Mesenchymal stem cell (in vitro differentiated cells and primary cell): ENCODE data around the gene NDFIP1.

Source experiments
- DNase-seq: peaks from one replicate; pipeline ENCODE4 v3.0.0-alpha.2; 2013
- H2AFZ ChIP-seq: one replicate; pipeline ENCODE4 v1.6.1; 2013; ENCODE audit warnings: low read depth, mild to moderate bottlenecking, control low read depth, inconsistent platforms, low read length, moderate library complexity
- H2AK5ac ChIP-seq: 2 replicates; pipeline ENCODE4 v1.6.1; 2013; ENCODE audit warnings: low read length, moderate library complexity, mild to moderate bottlenecking, inconsistent platforms; ENCODE audit not compliant: severe bottlenecking
- H2BK120ac ChIP-seq: one replicate; pipeline ENCODE4 v1.6.1; 2013; ENCODE audit warnings: low read depth, mild to moderate bottlenecking, inconsistent platforms, low read length, moderate library complexity
- H2BK12ac ChIP-seq, 2 experiments: one replicate each; pipeline ENCODE4 v1.6.1; 2013; ENCODE audit warnings: inconsistent platforms in 2 of 2, low read length in 2 of 2, mild to moderate bottlenecking in 2 of 2, moderate library complexity in 2 of 2, control low read depth in 1 of 2
- H2BK15ac ChIP-seq: one replicate; pipeline ENCODE4 v1.6.1; 2013; ENCODE audit warnings: mild to moderate bottlenecking, low read depth, inconsistent platforms; ENCODE audit not compliant: poor library complexity, severe bottlenecking
- H2BK5ac ChIP-seq: 2 replicates; pipeline ENCODE4 v1.6.1; 2013; ENCODE audit warnings: low read depth, mild to moderate bottlenecking, low read length, control low read depth, inconsistent platforms; ENCODE audit not compliant: poor library complexity, severe bottlenecking
- H3K14ac ChIP-seq, 2 experiments: one replicate each; pipeline ENCODE4 v1.6.1; 2013; ENCODE audit warnings: inconsistent platforms in 2 of 2, low read length in 2 of 2, control low read depth in 1 of 2, mild to moderate bottlenecking in 1 of 2, moderate library complexity in 1 of 2
- H3K18ac ChIP-seq, 2 experiments: one replicate each; pipeline ENCODE4 v1.6.1; 2013; ENCODE audit warnings: inconsistent platforms in 2 of 2, low read length in 2 of 2, control low read depth in 1 of 2, low read depth in 1 of 2, mild to moderate bottlenecking in 1 of 2
- H3K23ac ChIP-seq, 2 experiments: one replicate each; pipeline ENCODE4 v1.6.1; 2013; ENCODE audit warnings: inconsistent platforms in 2 of 2, low read length in 2 of 2, mild to moderate bottlenecking in 2 of 2, moderate library complexity in 2 of 2, control low read depth in 1 of 2
- H3K27ac ChIP-seq: 2 replicates; pipeline ENCODE4 v1.5.1; 2013; ENCODE audit warnings: mild to moderate bottlenecking, moderate library complexity, low read length, control low read depth, inconsistent platforms; ENCODE audit not compliant: poor library complexity, severe bottlenecking
- H3K27me3 ChIP-seq, 2 experiments: 2 replicates each; pipeline versions ENCODE4 v1.6.1 to v1.7.0; 2013; ENCODE audit warnings: low read length in 2 of 2, mild to moderate bottlenecking in 2 of 2, moderate library complexity in 2 of 2, control low read depth in 1 of 2, inconsistent platforms in 1 of 2; ENCODE audit not compliant: control insufficient read depth in 1 of 2, insufficient read depth in 1 of 2
- H3K36me3 ChIP-seq, 2 experiments: 2 replicates each; pipeline versions ENCODE4 v1.6.1 to v1.7.0; 2013; ENCODE audit warnings: low read length in 2 of 2, control low read depth in 1 of 2, inconsistent platforms in 1 of 2, low read depth in 1 of 2, mild to moderate bottlenecking in 1 of 2; ENCODE audit not compliant: insufficient read depth in 2 of 2, control insufficient read depth in 1 of 2
- H3K4ac ChIP-seq, 2 experiments: one replicate each; pipeline ENCODE4 v1.6.1; 2013; ENCODE audit warnings: inconsistent platforms in 2 of 2, low read length in 2 of 2, mild to moderate bottlenecking in 2 of 2, moderate library complexity in 2 of 2, control low read depth in 1 of 2, low read depth in 1 of 2
- H3K4me1 ChIP-seq: 2 replicates; pipeline ENCODE4 v1.6.1; 2013; ENCODE audit warnings: low read depth, low read length, control low read depth; ENCODE audit not compliant: control insufficient read depth, insufficient read depth
- H3K4me2 ChIP-seq: 2 replicates; pipeline ENCODE4 v1.6.1; 2013; ENCODE audit warnings: low read length, mild to moderate bottlenecking, inconsistent platforms; ENCODE audit not compliant: poor library complexity, severe bottlenecking
- H3K4me3 ChIP-seq, 2 experiments: 2 replicates each; pipeline versions ENCODE4 v1.5.1 to v1.7.0; 2013; ENCODE audit warnings: low read length in 2 of 2, mild to moderate bottlenecking in 2 of 2, control low read depth in 1 of 2, low read depth in 1 of 2; ENCODE audit not compliant: insufficient read depth in 1 of 2
- H3K79me1 ChIP-seq: replicated peaks from 2 replicates; pipeline ENCODE4 v1.6.1; 2013; ENCODE audit warnings: mild to moderate bottlenecking, control low read depth, low read length, inconsistent platforms; ENCODE audit not compliant: poor library complexity, severe bottlenecking
- H3K9ac ChIP-seq: 2 replicates; pipeline ENCODE4 v1.7.0; 2013; ENCODE audit warnings: mild to moderate bottlenecking, low read length, moderate library complexity
- H3K9me3 ChIP-seq: 2 replicates; pipeline ENCODE4 v1.7.0; 2013; ENCODE audit warnings: mild to moderate bottlenecking, low read length; ENCODE audit not compliant: control insufficient read depth
- H4K8ac ChIP-seq: one replicate; pipeline ENCODE4 v1.6.1; 2013; ENCODE audit warnings: inconsistent platforms, mild to moderate bottlenecking, low read length, moderate library complexity
- H4K91ac ChIP-seq: one replicate; pipeline ENCODE4 v1.6.1; 2013; ENCODE audit warnings: mild to moderate bottlenecking, low read length, inconsistent platforms
- WGBS: methylation state at CpG from one replicate; pipeline ENCODE4 v1.1.7; 2013; ENCODE audit warnings: mixed read lengths; 5-methylcytosine and 5-hydroxymethylcytosine counted together

The NDFIP1 gene

DNA sequence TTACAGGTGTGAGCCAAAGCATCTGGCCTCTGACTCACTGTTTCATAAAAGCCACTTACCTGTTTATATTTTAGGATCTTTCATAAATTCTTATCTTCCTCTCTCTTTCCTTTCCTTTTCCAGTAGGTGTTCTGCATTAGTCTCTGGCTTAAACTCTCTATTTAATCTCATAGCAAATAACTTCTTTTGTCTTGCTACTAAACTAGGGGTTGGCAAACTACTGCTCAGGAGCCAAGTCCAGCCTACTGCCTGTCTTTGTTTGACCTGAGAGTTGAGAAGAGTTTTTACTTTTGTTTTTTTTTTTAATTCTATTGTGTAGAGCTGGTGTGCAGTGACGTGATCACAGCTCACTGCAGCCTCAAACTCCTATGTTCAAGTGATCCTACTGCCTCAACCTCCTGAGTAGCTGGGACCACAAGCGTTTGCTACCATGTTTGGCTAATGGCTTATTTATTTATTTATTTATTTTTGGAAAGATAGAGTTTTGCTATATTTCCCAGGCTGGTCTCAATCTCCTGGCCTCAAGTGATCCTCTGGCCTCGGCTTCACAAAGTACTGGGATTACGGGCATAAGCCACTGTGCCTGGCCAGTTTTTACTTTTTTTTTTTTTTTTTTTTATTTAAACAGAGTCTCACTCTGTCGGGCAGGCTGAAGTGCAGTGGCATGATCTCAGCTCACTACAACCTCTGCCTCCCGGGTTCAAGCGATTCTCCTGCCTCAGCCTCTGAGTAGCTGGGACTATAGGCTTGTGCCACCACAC is 5.4 kb upstream of the NDFIP1 start:
- no peak overlapping the region for H2AK5ac ChIP-seq
- no peak overlapping the region for H2BK120ac ChIP-seq
- no peak overlapping the region for H4K91ac ChIP-seq
- H3K18ac ChIP-seq = no peak overlapping the region
- H3K4ac ChIP-seq = no peak overlapping the region
- no peaks in the 10 kb centered on the region for H3K27me3 ChIP-seq
- H3K9ac ChIP-seq = no peak overlapping the region
- no peak overlapping the region for H3K23ac ChIP-seq
- no peak overlapping the region for H2BK12ac ChIP-seq
- H3K9me3 ChIP-seq = no peaks in the 10 kb centered on the region
- H2BK15ac ChIP-seq = no peak overlapping the region
- DNase-seq = no peak
- WGBS = 92% methylated on average over 6 of the region's 7 CpGs
- no peak overlapping the region for H3K27ac ChIP-seq
- no peak overlapping the region for H3K4me3 ChIP-seq
- H3K4me2 ChIP-seq = no peak overlapping the region
- no peaks in the 10 kb centered on the region for H3K36me3 ChIP-seq
- peaks cover under 1% of the 10 kb centered on the region for H3K4me1 ChIP-seq
- H3K79me1 ChIP-seq = no peaks in the 10 kb centered on the region
- H4K8ac ChIP-seq = no peak overlapping the region
- H2AFZ ChIP-seq = no peak overlapping the region
- H2BK5ac ChIP-seq = no peak overlapping the region
- H3K14ac ChIP-seq = no peak overlapping the region

DNA sequence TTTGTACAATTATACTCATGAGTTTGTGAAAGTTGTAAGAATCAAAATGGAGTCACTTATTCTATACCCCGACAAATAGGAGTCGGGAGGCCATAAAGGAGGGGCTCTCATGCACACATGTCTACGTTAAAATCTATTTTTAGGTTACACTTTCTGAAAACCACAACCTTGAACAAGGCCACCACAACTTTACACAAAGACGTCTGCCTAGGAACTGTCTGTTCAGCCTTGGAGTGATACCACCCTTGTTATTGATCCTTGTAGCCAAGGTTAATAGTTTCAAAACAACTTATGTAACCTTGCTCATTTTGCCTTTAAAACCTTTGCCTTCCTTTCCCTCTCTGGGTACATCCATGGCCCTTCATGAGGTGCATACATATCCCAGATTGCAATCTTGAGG is 4.1 kb upstream of the NDFIP1 start:
- WGBS = 88% methylated on average over 4 of the region's 4 CpGs

DNA sequence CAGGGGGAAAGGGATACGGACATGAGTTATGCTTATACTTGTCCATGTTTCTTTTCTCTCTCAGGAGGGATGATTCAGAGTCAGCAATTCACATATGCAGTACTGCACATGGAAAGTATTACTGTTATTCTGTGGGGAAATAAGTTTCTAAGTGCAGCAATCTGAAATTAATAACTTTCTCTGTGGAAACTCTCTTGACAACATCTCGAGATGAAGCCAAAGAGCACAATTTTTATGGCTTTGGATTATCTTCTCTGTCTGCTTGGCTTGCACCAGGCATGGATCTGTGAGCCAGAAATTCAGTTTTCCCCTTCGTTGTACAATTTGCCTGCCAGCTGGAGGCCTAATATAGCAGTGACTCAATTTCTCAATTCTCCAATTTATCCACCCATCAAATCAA is 2.5 kb upstream of the NDFIP1 start:
- Histone ChIP-seq H3K79me1 (peaks cover 2% of the 10 kb centered on the region), H3K27me3 (no peaks in the 10 kb centered on the region), H3K36me3 (peaks cover 0 to 4% of the 10 kb centered on the region in 2 experiments), H4K8ac (no peak overlapping the region), H3K14ac (no peak overlapping the region), H2BK12ac (no peak overlapping the region), H2AFZ (no peak overlapping the region), H3K4me3 (no peak overlapping the region), H3K4me2 (no peak overlapping the region), H2BK15ac (no peak overlapping the region), H3K4me1 (peaks cover 4% of the 10 kb centered on the region), H3K4ac (no peak overlapping the region), H4K91ac (no peak overlapping the region), H2BK120ac (no peak overlapping the region), H3K23ac (no peak overlapping the region), H3K27ac (no peak overlapping the region), H3K9ac (peak overlapping the region; percentile 64), H2BK5ac (no peak overlapping the region), H2AK5ac (no peak overlapping the region), H3K9me3 (no peaks in the 10 kb centered on the region), H3K18ac (no peak overlapping the region)
- no peak for DNase-seq
- 65% methylated on average over 3 of the region's 3 CpGs for WGBS

More for the DNA sequence above, 4.1 kb upstream of the NDFIP1 start:
- Histone ChIP-seq H3K79me1 (no peaks in the 10 kb centered on the region), H2AFZ (no peak overlapping the region), H4K91ac (no peak overlapping the region), H2BK120ac (no peak overlapping the region), H3K4me1 (peaks cover 4% of the 10 kb centered on the region), H2BK12ac (no peak overlapping the region), H3K9ac (no peak overlapping the region), H3K4me2 (no peak overlapping the region), H3K9me3 (no peaks in the 10 kb centered on the region), H3K23ac (no peak overlapping the region), H3K36me3 (no peaks in the 10 kb centered on the region), H3K27ac (no peak overlapping the region), H2AK5ac (no peak overlapping the region), H2BK5ac (no peak overlapping the region), H3K18ac (no peak overlapping the region), H3K4ac (no peak overlapping the region), H4K8ac (no peak overlapping the region), H3K4me3 (no peak overlapping the region), H3K14ac (no peak overlapping the region), H2BK15ac (no peak overlapping the region), H3K27me3 (no peaks in the 10 kb centered on the region)
- DNase-seq = no peak

DNA sequence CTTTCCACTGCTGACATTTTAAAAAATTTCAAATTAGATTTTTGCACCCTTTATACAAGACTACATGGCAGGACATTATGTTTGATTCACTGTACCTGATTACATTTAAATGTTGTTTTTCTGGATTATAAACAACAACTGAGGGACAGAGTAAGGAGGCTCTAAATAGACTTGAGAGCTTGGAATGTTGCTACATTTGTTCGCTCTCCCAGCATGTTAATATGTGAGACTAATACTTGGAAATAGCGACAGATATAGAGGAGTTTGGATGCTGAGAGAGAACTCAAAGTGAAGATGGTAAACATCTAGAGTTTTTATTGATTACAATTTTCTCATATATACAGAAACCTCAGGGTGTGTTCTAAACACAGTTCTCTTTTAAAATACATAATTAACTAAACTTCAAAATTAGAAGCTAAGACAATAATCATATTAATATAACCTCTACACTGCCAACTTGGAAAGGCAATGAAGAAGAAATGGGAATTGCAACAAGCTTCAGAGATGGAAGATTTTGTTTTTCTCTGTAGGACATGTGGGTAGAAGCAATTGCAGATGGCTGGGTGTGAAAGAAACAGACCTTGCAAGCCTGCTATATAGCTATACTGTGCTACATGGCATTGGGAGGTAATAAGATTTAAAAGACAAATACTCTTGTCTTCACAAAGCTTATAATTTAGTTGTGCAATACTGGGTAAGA is 1.4 kb upstream of the NDFIP1 start:
- H2AK5ac ChIP-seq = no peak overlapping the region
- no peaks in the 10 kb centered on the region for H3K9me3 ChIP-seq
- 100% methylated on average over 2 of the region's 2 CpGs for WGBS
- no peak overlapping the region for H3K4ac ChIP-seq
- no peak overlapping the region for H2AFZ ChIP-seq
- H2BK120ac ChIP-seq = no peak overlapping the region
- no peak for DNase-seq
- no peak overlapping the region for H2BK5ac ChIP-seq
- H2BK15ac ChIP-seq = no peak overlapping the region
- peaks cover 4% of the 10 kb centered on the region for H3K4me1 ChIP-seq
- H3K18ac ChIP-seq = no peak overlapping the region
- H3K23ac ChIP-seq = no peak overlapping the region
- no peak overlapping the region for H3K14ac ChIP-seq
- H3K79me1 ChIP-seq = peaks cover 2% of the 10 kb centered on the region
- no peak overlapping the region for H3K27ac ChIP-seq
- peaks cover 0 to 5% of the 10 kb centered on the region in 2 experiments for H3K36me3 ChIP-seq
- no peaks in the 10 kb centered on the region for H3K27me3 ChIP-seq
- H3K4me3 ChIP-seq = no peak overlapping the region
- H3K9ac ChIP-seq = peak overlapping the region; percentile 64
- H3K4me2 ChIP-seq = no peak overlapping the region
- H4K91ac ChIP-seq = no peak overlapping the region
- no peak overlapping the region for H2BK12ac ChIP-seq
- H4K8ac ChIP-seq = no peak overlapping the region
